GM23338 (cell line): ENCODE results near the gene MAPKAPK2.

Experiments used
- CREB1 ChIP-seq: fragments of 250-450 bp; sonication (Bioruptor Pico); IDR thresholded peaks from 2 replicates; pipeline ENCODE4 v1.5.0; 2020; ENCODE audit warnings: low read depth, mild to moderate bottlenecking, moderate library complexity
- EZH2 ChIP-seq: fragments of 200-600 bp; sonication (generic); IDR thresholded peaks from one replicate; pipeline ENCODE4 v1.8.0; 2017; ENCODE audit warnings: antibody characterized with exemption, mild to moderate bottlenecking, low read depth; ENCODE audit not compliant: unreplicated experiment
- POLR2AphosphoS5 ChIP-seq: IDR thresholded peaks from 2 replicates; pipeline ENCODE4 v1.6.1; 2016; ENCODE audit warnings: antibody characterized with exemption, low read depth
- REST ChIP-seq: IDR thresholded peaks from one replicate; pipeline ENCODE4 v1.6.1; 2018; ENCODE audit warnings: antibody characterized with exemption; ENCODE audit not compliant: unreplicated experiment
- ZNF331 ChIP-seq: fragments of 250-450 bp; sonication (Bioruptor Pico); IDR thresholded peaks from 2 replicates; pipeline ENCODE4 v1.5.0; 2020; ENCODE audit warnings: low read depth, mild to moderate bottlenecking, moderate library complexity
- TF ChIP-seq, protein P1 (sequence below), 2 experiments: fragments of 200-600 bp in 1 of 2; sonication (generic) in 1 of 2; conservative IDR thresholded peaks; 2 replicates each; pipeline versions ENCODE4 v1.5.1 to v1.6.1; 2016 to 2017; ENCODE audit warnings: antibody characterized with exemption in 2 of 2, low read depth in 2 of 2, mild to moderate bottlenecking in 2 of 2, moderate library complexity in 1 of 2

DNA sequence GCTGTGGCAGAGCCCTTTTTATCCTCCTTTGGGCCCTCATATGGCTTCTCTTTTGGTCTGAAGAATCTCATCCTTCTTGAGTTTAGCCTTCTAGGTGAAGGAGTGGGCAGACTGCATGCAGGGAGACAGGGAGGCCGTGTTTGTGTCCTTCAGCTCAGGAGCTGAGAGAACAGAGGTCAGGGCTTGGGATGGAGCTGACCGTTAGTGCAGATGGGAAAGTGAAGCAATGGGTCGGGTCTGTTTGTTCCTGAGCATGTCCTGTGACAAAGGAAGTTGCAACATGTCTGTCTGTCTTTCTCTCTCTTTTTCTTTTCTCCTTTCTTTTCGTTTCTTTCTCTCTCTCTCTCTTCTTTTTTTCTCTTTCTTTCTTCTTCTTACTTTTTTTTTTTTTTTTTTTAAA lies 14.9 kb downstream of the MAPKAPK2 start:
- TF ChIP-seq, protein P1, sequence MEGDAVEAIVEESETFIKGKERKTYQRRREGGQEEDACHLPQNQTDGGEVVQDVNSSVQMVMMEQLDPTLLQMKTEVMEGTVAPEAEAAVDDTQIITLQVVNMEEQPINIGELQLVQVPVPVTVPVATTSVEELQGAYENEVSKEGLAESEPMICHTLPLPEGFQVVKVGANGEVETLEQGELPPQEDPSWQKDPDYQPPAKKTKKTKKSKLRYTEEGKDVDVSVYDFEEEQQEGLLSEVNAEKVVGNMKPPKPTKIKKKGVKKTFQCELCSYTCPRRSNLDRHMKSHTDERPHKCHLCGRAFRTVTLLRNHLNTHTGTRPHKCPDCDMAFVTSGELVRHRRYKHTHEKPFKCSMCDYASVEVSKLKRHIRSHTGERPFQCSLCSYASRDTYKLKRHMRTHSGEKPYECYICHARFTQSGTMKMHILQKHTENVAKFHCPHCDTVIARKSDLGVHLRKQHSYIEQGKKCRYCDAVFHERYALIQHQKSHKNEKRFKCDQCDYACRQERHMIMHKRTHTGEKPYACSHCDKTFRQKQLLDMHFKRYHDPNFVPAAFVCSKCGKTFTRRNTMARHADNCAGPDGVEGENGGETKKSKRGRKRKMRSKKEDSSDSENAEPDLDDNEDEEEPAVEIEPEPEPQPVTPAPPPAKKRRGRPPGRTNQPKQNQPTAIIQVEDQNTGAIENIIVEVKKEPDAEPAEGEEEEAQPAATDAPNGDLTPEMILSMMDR (conservative IDR thresholded peaks at IDR 0.05; ENCODE audit: low read depth in 2 of 2) = no peak
- TF ChIP-seq EZH2 (no peak), REST (no peak), CREB1 (CRISPR knock-in tag) (no peak), POLR2AphosphoS5 (no peak), ZNF331 (no peak)
